Subcutaneous adipose tissue (tissue), 4 donors: ENCODE data around the gene RANGRF. TPM values are rescaled to one million over a fixed set of nuclear protein-coding genes. Genes with fewer than 3 reads are reported as not detected.

Experiments used
- total RNA-seq, 4 donors: library from RNA; depleted of rRNA; stranded (reverse); fragments of >200 nt; gene quantifications; one replicate each; pipeline ENCODE4 v1.1.0, GENCODE V29; 2016
- TF ChIP-seq, protein P1 (sequence below): fragments of 450-650 bp; IDR thresholded peaks from one replicate; pipeline ENCODE4 v1.5.1; 2016; ENCODE audit warnings: low read depth, mild to moderate bottlenecking, control low read depth, antibody characterized with exemption, moderate library complexity

Gene RANGRF
- total RNA-seq, 4 donors from 2014 or later: 16.5 to 23.2 (median 19.0) TPM

DNA sequence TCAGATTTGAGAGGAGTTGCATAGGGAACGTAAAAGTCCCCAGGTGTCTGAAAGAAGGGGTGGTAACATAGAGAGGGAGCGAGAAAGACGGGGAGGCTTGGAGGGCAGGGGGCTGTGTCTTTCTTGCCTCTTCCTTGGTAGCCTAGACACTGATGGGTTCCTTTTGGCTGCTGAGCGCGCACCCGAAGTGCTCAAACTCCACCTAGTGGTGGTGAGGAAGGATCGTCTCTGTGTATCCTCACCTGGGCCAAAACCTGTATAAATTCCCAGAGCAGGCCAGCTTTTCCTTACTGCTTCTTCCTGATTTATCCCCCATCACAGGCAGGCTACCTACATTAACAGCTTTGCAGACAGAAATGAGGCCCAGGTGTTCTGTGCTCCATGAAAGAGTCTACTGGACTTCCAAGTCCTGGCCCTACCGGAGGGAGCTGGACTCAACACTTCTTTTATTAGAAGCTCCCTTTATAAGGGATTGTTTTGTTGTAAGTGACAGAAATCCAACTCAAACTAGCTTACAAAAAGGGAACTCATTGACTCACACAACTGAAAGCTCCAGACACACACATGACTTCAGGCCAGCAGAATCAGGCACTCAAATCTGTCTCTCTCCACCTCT is 12.3 kb downstream of the RANGRF start:
- TF ChIP-seq, protein P1, sequence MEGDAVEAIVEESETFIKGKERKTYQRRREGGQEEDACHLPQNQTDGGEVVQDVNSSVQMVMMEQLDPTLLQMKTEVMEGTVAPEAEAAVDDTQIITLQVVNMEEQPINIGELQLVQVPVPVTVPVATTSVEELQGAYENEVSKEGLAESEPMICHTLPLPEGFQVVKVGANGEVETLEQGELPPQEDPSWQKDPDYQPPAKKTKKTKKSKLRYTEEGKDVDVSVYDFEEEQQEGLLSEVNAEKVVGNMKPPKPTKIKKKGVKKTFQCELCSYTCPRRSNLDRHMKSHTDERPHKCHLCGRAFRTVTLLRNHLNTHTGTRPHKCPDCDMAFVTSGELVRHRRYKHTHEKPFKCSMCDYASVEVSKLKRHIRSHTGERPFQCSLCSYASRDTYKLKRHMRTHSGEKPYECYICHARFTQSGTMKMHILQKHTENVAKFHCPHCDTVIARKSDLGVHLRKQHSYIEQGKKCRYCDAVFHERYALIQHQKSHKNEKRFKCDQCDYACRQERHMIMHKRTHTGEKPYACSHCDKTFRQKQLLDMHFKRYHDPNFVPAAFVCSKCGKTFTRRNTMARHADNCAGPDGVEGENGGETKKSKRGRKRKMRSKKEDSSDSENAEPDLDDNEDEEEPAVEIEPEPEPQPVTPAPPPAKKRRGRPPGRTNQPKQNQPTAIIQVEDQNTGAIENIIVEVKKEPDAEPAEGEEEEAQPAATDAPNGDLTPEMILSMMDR: no peak

DNA sequence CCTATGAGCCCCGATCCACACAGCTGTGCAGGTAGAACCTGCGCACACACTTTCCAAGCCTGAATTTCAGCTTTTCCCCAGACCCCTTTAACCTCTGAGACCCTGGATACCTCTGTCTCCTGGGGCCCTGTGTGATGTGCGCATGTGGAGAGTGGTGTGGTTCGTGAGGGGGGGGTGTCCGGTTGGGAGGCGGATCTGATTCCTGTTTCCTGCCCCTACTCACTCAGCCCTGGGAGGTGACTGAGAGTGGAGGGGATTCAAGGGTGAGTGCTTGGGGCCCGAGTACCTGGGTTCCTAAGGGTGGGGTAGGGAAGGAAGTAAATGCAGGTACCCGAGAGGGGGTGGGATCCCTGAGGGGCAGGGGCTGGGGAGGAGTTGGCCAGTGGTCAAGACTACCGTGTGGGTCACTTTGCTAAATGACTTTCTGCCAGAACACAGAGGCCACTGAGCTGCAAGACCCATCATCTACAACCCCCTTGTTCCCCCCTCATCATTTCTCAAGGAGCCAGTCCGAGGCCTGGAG is 22.2 kb downstream of the RANGRF start:
- TF ChIP-seq, protein P1: no peak

DNA sequence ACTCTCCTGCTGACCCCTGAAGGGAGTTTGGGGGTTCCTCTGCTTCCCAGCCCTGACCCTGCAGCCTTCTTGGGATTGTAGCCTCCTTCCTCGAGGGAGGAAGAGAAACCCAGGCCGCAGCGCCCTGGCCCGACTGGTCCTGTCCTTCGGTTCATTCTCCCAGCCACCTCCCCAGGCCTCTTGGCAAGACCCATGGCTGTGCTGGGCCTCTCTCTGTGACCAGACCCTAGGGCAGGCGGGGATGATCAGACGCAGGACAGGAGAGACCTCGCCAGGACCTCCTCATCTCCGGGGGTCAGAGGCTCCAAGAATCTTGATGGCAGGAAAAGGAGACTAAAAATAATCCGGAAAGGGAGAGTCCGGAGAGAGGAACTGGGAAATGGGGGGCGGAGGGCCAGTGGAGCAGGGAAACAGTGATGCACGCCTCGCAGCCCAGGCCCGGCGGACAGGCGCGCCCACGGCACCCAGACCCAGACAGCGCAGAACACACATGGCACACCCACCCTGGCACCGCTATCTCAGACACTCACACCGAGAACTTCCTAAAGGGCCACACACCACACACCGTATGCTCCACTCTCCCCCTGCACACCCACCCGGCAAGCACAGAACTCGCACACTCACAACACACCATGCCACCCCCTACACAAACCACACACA is 22.8 kb downstream of the RANGRF start:
- TF ChIP-seq, protein P1: no peak

DNA sequence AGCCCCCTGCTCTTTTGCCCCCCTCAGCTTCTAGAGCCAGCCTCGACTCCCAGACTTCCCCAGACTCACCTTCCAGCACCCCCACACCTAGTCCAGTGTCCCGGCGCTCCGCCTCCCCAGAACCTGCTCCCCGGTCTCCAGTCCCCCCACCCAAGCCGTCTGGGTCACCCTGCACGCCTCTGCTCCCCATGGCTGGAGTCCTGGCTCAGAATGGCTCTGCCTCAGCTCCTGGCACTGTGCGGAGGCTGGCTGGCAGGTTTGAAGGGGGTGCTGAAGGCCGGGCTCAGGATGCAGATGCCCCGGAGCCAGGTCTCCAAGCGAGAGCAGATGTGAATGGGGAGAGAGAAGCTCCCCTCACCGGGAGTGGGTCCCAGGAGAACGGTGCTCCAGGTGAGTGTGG is 23.8 kb downstream of the RANGRF start:
- TF ChIP-seq, protein P1: no peak

DNA sequence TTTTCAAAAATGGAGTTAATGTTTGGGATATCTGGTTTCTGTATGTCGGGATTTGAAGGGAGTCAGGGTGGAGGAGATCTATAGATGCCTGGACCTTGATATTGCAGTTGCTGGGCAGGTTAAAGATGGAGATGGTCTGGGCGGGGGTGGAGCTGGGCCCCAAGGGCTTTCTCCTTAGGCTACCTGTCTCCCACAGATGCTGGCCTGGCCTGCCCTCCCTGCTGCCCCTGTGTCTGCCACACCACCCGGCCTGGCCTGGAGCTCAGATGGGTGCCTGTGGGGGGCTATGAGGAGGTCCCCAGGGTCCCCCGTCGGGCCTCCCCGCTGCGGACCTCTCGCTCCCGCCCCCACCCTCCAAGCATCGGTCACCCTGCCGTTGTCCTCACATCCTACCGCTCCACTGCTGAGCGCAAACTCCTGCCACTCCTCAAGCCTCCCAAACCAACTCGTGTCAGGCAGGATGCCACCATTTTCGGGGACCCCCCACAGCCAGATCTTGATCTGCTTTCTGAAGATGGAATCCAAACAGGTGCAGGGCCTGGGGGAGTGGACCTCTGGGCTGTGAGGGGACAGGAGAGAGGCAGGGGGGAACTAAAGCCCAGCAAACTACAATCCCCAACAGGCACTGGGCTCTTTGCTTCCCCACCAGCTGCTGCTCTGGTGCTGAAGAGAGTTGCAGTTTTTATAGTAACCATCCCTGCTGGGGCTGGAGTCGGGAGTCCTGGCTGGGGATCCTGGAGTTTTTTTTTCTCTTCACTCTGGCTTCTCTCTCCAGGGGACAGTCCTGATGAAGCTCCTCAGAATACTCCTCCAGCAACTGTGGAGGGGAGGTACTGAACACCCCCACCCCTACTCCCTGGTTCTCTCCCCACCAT is 24.5 kb downstream of the RANGRF start:
- TF ChIP-seq, protein P1: no peak

DNA sequence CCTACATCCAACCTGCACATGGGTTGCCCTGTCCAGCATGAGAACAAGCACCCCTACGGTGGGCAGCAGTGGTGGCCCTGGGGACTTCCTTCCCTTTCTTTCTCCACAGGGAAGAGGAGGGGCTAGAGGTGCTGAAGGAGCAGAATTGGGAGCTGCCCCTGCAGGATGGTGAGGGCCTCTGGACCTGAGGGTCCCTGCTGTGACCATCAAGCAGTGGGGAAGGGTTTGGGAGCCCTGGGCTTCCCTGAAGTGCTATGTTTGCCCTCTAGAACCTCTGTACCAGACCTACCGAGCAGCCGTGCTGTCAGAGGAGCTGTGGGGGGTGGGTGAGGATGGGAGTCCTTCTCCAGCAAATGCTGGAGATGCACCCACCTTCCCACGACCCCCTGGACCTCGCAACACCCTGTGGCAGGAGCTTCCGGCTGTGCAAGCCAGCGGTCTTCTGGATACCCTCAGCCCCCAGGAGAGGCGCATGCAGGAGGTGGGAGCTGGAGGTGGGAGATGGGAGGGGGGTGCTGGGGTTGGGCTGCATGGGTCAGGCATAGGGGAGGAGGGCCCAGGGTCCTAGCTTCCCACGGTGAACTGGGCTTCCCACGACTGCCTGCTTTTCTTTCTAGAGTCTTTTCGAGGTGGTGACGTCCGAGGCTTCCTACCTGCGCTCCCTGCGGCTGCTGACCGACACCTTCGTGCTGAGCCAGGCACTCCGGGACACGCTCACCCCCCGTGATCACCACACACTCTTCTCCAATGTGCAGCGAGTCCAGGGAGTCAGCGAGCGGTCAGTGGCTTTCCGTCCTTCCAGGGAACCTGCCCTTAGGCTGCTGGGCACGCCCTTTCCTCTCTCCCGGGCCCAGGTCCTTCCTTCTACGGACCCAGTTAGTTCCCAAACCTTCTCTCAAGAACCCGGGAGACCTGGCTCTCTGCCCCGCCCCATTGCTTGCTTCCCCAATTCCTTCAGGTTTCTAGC is 26.6 kb downstream of the RANGRF start:
- TF ChIP-seq, protein P1: no peak
